ENCODE data around the gene EPHB1. TPM values are rescaled to one million over a fixed set of nuclear protein-coding genes. Genes with fewer than 3 reads are reported as not detected.

EPHB1 gene
- total and polyA plus RNA-seq, 8 donors, result 0.02 to 1.4 (median 0.43) TPM

- FAIRE-seq (no peak), ATAC-seq (no peak), DNase-seq (no peak)
- Histone ChIP-seq H3K36me3 (no peaks in the 10 kb centered on the region), H3K4me1 (no peaks in the 10 kb centered on the region), H3K9me3 (no peaks in the 10 kb centered on the region), H3K27ac (no peak overlapping the region), H3K4me3 (no peak overlapping the region), H3K27me3 (no peaks in the 10 kb centered on the region)
- intact Hi-C loops (cut with DNase I), result no loop called here
- no peak for TF ChIP-seq CTCF (IDR thresholded peaks at IDR 0.05)
- 51 to 57% methylated on average over 2 of the region's 2 CpGs for WGBS, 2 donors
Observed at GRCh38 chr3:134755821-134756220, 39.2 kb upstream of the EPHB1 start.

GRCh38 chr3:134757549-134758069, 37.5 kb upstream of the EPHB1 start:
- Histone ChIP-seq H3K4me3 (no peak overlapping the region), H3K27me3 (no peaks in the 10 kb centered on the region), H3K27ac (no peak overlapping the region), H3K4me1 (no peaks in the 10 kb centered on the region), H3K36me3 (no peaks in the 10 kb centered on the region), H3K9me3 (no peaks in the 10 kb centered on the region)
- ATAC-seq, result no peak
- no peak for FAIRE-seq
- no peak for DNase-seq
- intact Hi-C loops (cut with DNase I), result no loop called here
- 73 to 83% methylated on average over 3 of the region's 3 CpGs for WGBS, 2 donors
- no peak for TF ChIP-seq CTCF (IDR thresholded peaks at IDR 0.05)

- no peak for TF ChIP-seq CTCF (IDR thresholded peaks at IDR 0.05)
- DNase-seq, result peak in 1 of 6 donors; percentile 50
- intact Hi-C loops (cut with DNase I), result no loop called here
- Histone ChIP-seq H3K9me3 (no peaks in the 10 kb centered on the region), H3K36me3 (no peaks in the 10 kb centered on the region), H3K27me3 (no peaks in the 10 kb centered on the region), H3K4me3 (no peak overlapping the region), H3K4me1 (no peaks in the 10 kb centered on the region), H3K27ac (no peak overlapping the region)
- no peak for FAIRE-seq
- ATAC-seq, result peak in 2 of 4 donors; percentile 55 to 85
- WGBS, 2 donors, result 23 to 24% methylated on average over 8 of the region's 8 CpGs
Observed at GRCh38 chr3:134761213-134761612, 33.8 kb upstream of the EPHB1 start.

- ATAC-seq (no peak), FAIRE-seq (no peak), DNase-seq (no peak)
- Histone ChIP-seq H3K9me3 (no peaks in the 10 kb centered on the region), H3K27ac (no peak overlapping the region), H3K4me3 (no peak overlapping the region), H3K36me3 (no peaks in the 10 kb centered on the region), H3K4me1 (no peaks in the 10 kb centered on the region), H3K27me3 (no peaks in the 10 kb centered on the region)
- intact Hi-C loops (cut with DNase I), result no loop called here
- no peak for TF ChIP-seq CTCF (IDR thresholded peaks at IDR 0.05)
- 94 to 99% methylated on average over 4 of the region's 4 CpGs for WGBS, 2 donors
Observed at GRCh38 chr3:134762016-134762415, 33.0 kb upstream of the EPHB1 start.

GRCh38 chr3:134765468-134765867, 29.6 kb upstream of the EPHB1 start:
- ATAC-seq, result no peak

More at GRCh38 chr3:134765468-134765867, 29.6 kb upstream of the EPHB1 start:
- WGBS, 2 donors, result 84 to 90% methylated on average over 2 of the region's 2 CpGs
- H3K27me3 ChIP-seq, result no peaks in the 10 kb centered on the region
- no peaks in the 10 kb centered on the region for H3K9me3 ChIP-seq
- H3K36me3 ChIP-seq, result no peaks in the 10 kb centered on the region
- no peak for DNase-seq
- TF ChIP-seq CTCF (IDR thresholded peaks at IDR 0.05), result no peak
- no peak overlapping the region for H3K27ac ChIP-seq
- H3K4me1 ChIP-seq, result peaks cover 15 to 23% (median 15%) of the 10 kb centered on the region in 3 donors
- no peak overlapping the region for H3K4me3 ChIP-seq
- FAIRE-seq, result no peak
- intact Hi-C loops (cut with DNase I), result no loop called here
